Measurements from ENCODE around the gene MSANTD2.
"Not testable (repeated sequence)": the region's sequence is repeated elsewhere in the genome, so short reads cannot be mapped to it uniquely, and the experiment has no call there.

The MSANTD2 gene

GRCh38 chr11:124776865-124777645 is 23.2 kb downstream of the MSANTD2 start:
- H3K79me2 ChIP-seq (ENCODE audit: insufficient read depth, low read length), result no peaks in the 10 kb centered on the region
- no peak overlapping the region for H3K4me2 ChIP-seq (ENCODE audit: low read length)
- H3K4me1 ChIP-seq (ENCODE audit: insufficient read depth, low read length, severe bottlenecking), result no peaks in the 10 kb centered on the region
- no peaks in the 10 kb centered on the region for H4K20me1 ChIP-seq (ENCODE audit: insufficient read depth, low read length)
- H3F3A ChIP-seq (ENCODE audit: insufficient read depth, low read length), result no peaks in the 10 kb centered on the region
- H3K9me3 ChIP-seq (ENCODE audit: low read length), result no peaks in the 10 kb centered on the region
- no peak overlapping the region for H3K27ac ChIP-seq (ENCODE audit: low read depth, low read length, poor library complexity, severe bottlenecking)
- H3K9me2 ChIP-seq (ENCODE audit: low read depth, low read length), result no peaks in the 10 kb centered on the region
- H3K27me3 ChIP-seq (ENCODE audit: insufficient read depth, low read length), result no peaks in the 10 kb centered on the region
- no peak overlapping the region for H3K4me3 ChIP-seq (ENCODE audit: low read depth, low read length, poor library complexity, severe bottlenecking)
- no peak overlapping the region for H3K9ac ChIP-seq (ENCODE audit: low read length)
- TF ChIP-seq CTCF (IDR thresholded peaks at IDR 0.05; ENCODE audit: low read length) (no peak), EZH2 (IDR thresholded peaks at IDR 0.05; ENCODE audit: borderline replicate concordance, low read length) (no peak)
- no peaks in the 10 kb centered on the region for H3K36me3 ChIP-seq (ENCODE audit: insufficient read depth, low read length)
- no peak overlapping the region for H2AFZ ChIP-seq (ENCODE audit: low read length)

- H3K27me3 ChIP-seq (ENCODE audit: insufficient read depth, low read length); H3F3A ChIP-seq (ENCODE audit: insufficient read depth, low read length); H3K9me2 ChIP-seq (ENCODE audit: low read depth, low read length); H3K27ac ChIP-seq (ENCODE audit: low read depth, low read length, poor library complexity, severe bottlenecking); H4K20me1 ChIP-seq (ENCODE audit: insufficient read depth, low read length); H3K36me3 ChIP-seq (ENCODE audit: insufficient read depth, low read length); H3K9ac ChIP-seq (ENCODE audit: low read length); H3K4me1 ChIP-seq (ENCODE audit: insufficient read depth, low read length, severe bottlenecking); H2AFZ ChIP-seq (ENCODE audit: low read length); H3K4me3 ChIP-seq (ENCODE audit: low read depth, low read length, poor library complexity, severe bottlenecking); H3K9me3 ChIP-seq (ENCODE audit: low read length); H3K79me2 ChIP-seq (ENCODE audit: insufficient read depth, low read length); H3K4me2 ChIP-seq (ENCODE audit: low read length): not testable (repeated sequence)
These were observed 29.2 kb downstream of the MSANTD2 start for GRCh38 chr11:124770959-124771358.

- Histone ChIP-seq H3K27me3 (ENCODE audit: insufficient read depth, low read length) (no peaks in the 10 kb centered on the region), H3K27ac (ENCODE audit: low read depth, low read length, poor library complexity, severe bottlenecking) (no peak overlapping the region), H3K9me3 (ENCODE audit: low read length) (no peaks in the 10 kb centered on the region), H3K4me2 (ENCODE audit: low read length) (no peak overlapping the region), H3K9me2 (ENCODE audit: low read depth, low read length) (no peaks in the 10 kb centered on the region), H3K4me1 (ENCODE audit: insufficient read depth, low read length, severe bottlenecking) (no peaks in the 10 kb centered on the region), H3K9ac (ENCODE audit: low read length) (no peak overlapping the region), H4K20me1 (ENCODE audit: insufficient read depth, low read length) (no peaks in the 10 kb centered on the region), H3F3A (ENCODE audit: insufficient read depth, low read length) (no peaks in the 10 kb centered on the region), H3K4me3 (ENCODE audit: low read depth, low read length, poor library complexity, severe bottlenecking) (no peak overlapping the region), H2AFZ (ENCODE audit: low read length) (no peak overlapping the region), H3K36me3 (ENCODE audit: insufficient read depth, low read length) (no peaks in the 10 kb centered on the region), H3K79me2 (ENCODE audit: insufficient read depth, low read length) (no peaks in the 10 kb centered on the region)
- TF ChIP-seq CTCF (IDR thresholded peaks at IDR 0.05; ENCODE audit: low read length), result no peak
- TF ChIP-seq EZH2 (IDR thresholded peaks at IDR 0.05; ENCODE audit: borderline replicate concordance, low read length), result no peak
These were observed 30.1 kb downstream of the MSANTD2 start for GRCh38 chr11:124769806-124770774.

Data from OCI-LY1 (cell line).